Spinal cord (tissue), 10 donors: ENCODE results near the gene RSPH10B. TPM values are rescaled to one million over a fixed set of nuclear protein-coding genes. Genes with fewer than 3 reads are reported as not detected.
"Not testable (repeated sequence)": the region's sequence is repeated elsewhere in the genome, so short reads cannot be mapped to it uniquely, and the experiment has no call there.

ENCODE experiments used
- DNase-seq, 6 donors: peaks; one replicate each; pipeline versions ENCODE4 v3.0.0 to v3.0.0-alpha.2; 2013 to 2015; ENCODE audit warnings: low spot score in 6 of 6, low read depth in 4 of 6
- H3K27ac ChIP-seq: one replicate; pipeline ENCODE4 v1.5.1; 2013; ENCODE audit warnings: low read depth, low read length, control low read depth
- H3K27me3 ChIP-seq: one replicate; pipeline ENCODE4 v1.6.1; 2013; ENCODE audit warnings: low read length; ENCODE audit not compliant: control insufficient read depth, insufficient read depth
- H3K36me3 ChIP-seq: one replicate; pipeline ENCODE4 v1.6.1; 2013; ENCODE audit warnings: low read length; ENCODE audit not compliant: control insufficient read depth, insufficient read depth
- H3K4me1 ChIP-seq: one replicate; pipeline ENCODE4 v1.6.1; 2013; ENCODE audit warnings: low read length; ENCODE audit not compliant: control insufficient read depth, insufficient read depth
- H3K4me3 ChIP-seq: one replicate; pipeline ENCODE4 v1.5.1; 2013; ENCODE audit warnings: low read depth, low read length, control low read depth
- H3K9me3 ChIP-seq: one replicate; pipeline ENCODE4 v1.6.1; 2013; ENCODE audit warnings: low read length; ENCODE audit not compliant: control insufficient read depth, insufficient read depth
- WGBS: methylation state at CpG from one replicate; pipeline ENCODE4 v1.1.5; 2013; ENCODE audit warnings: missing lambda C conversion rate; ENCODE audit not compliant: insufficient coverage; 5-methylcytosine and 5-hydroxymethylcytosine counted together
- polyA plus RNA-seq, 2 donors: library from polyadenylated mRNA; unstranded; fragments of 120-200 nt; gene quantifications; one replicate each; pipeline ENCODE4 v1.2.1, GENCODE V29; 2013; ENCODE audit not compliant: insufficient read length in 2 of 2
- total RNA-seq, 2 donors: library from RNA; depleted of rRNA in 1 of 2; stranded (reverse); fragments of 120-200 nt in 1 of 2; fragments of >200 nt in 1 of 2; gene quantifications; one replicate each; pipeline versions ENCODE4 v1.2.3 to v1.2.4, GENCODE V29; 2013 to 2014
- donor health status: healthy.

Gene RSPH10B
- total and polyA plus RNA-seq, 4 donors, result 2.2 to 4.7 (median 3.3) TPM

GRCh38 chr7:6007386-6007785 is 36.9 kb upstream of the RSPH10B start:
- Histone ChIP-seq H3K27me3 (no peaks in the 10 kb centered on the region), H3K36me3 (peaks cover 7% of the 10 kb centered on the region), H3K9me3 (no peaks in the 10 kb centered on the region), H3K4me1 (peaks cover 8% of the 10 kb centered on the region), H3K27ac (no peak overlapping the region), H3K4me3 (no peak overlapping the region)
- no peak for DNase-seq
- 88% methylated on average over 1 of the region's 4 CpGs for WGBS

- Histone ChIP-seq H3K36me3 (peaks cover 55% of the 10 kb centered on the region), H3K9me3 (no peaks in the 10 kb centered on the region), H3K4me3 (no peak overlapping the region), H3K27me3 (no peaks in the 10 kb centered on the region), H3K27ac (no peak overlapping the region), H3K4me1 (no peaks in the 10 kb centered on the region)
- peak in 2 of 6 donors; percentile 81 to 89 for DNase-seq
- no CpG with 5 or more reads among the region's 10 CpGs for WGBS
These were observed 26.8 kb upstream of the RSPH10B start for GRCh38 chr7:5997210-5997808.

GRCh38 chr7:5987061-5987460 is 16.6 kb upstream of the RSPH10B start:
- H3K27ac ChIP-seq, H3K4me3 ChIP-seq, H3K4me1 ChIP-seq, DNase-seq, H3K9me3 ChIP-seq, H3K27me3 ChIP-seq: not testable (repeated sequence)
- peaks cover 30% of the 10 kb centered on the region for H3K36me3 ChIP-seq
- 92% methylated on average over 15 of the region's 15 CpGs for WGBS

- not testable (repeated sequence) for H3K27me3 ChIP-seq, H3K36me3 ChIP-seq, DNase-seq, H3K4me1 ChIP-seq, H3K9me3 ChIP-seq, H3K27ac ChIP-seq, H3K4me3 ChIP-seq
- no CpG with 5 or more reads among the region's 12 CpGs for WGBS
These were observed 9.3 kb upstream of the RSPH10B start for GRCh38 chr7:5979680-5980314.

GRCh38 chr7:5973580-5973979 is 3.1 kb upstream of the RSPH10B start:
- not testable (repeated sequence) for H3K27me3 ChIP-seq, H3K4me3 ChIP-seq, DNase-seq, H3K36me3 ChIP-seq, H3K4me1 ChIP-seq, H3K27ac ChIP-seq, H3K9me3 ChIP-seq
- WGBS, result no CpG with 5 or more reads among the region's 8 CpGs

- not testable (repeated sequence) for H3K27me3 ChIP-seq, DNase-seq, H3K4me1 ChIP-seq, H3K9me3 ChIP-seq, H3K27ac ChIP-seq, H3K4me3 ChIP-seq, H3K36me3 ChIP-seq
- no CpG with 5 or more reads among the region's 7 CpGs for WGBS
These were observed 6.7 kb downstream of the RSPH10B start for GRCh38 chr7:5963810-5964209.

- no CpG with 5 or more reads among the region's 13 CpGs for WGBS
- H3K4me1 ChIP-seq, H3K27me3 ChIP-seq, H3K9me3 ChIP-seq, H3K27ac ChIP-seq, H3K4me3 ChIP-seq, H3K36me3 ChIP-seq, DNase-seq: not testable (repeated sequence)
These were observed 7.3 kb downstream of the RSPH10B start for GRCh38 chr7:5963205-5963604.

- H3K36me3 ChIP-seq, H3K4me1 ChIP-seq, DNase-seq, H3K27me3 ChIP-seq, H3K9me3 ChIP-seq, H3K4me3 ChIP-seq, H3K27ac ChIP-seq: not testable (repeated sequence)
- no CpG with 5 or more reads among the region's 17 CpGs for WGBS
These were observed 35.5 kb downstream of the RSPH10B start for GRCh38 chr7:5934945-5935450.

GRCh38 chr7:5931905-5932644 is 38.4 kb downstream of the RSPH10B start:
- not testable (repeated sequence) for DNase-seq, H3K9me3 ChIP-seq, H3K4me3 ChIP-seq, H3K27me3 ChIP-seq, H3K4me1 ChIP-seq, H3K27ac ChIP-seq, H3K36me3 ChIP-seq
- WGBS, result 63% methylated on average over 2 of the region's 13 CpGs

GRCh38 chr7:5931250-5931649 is 39.2 kb downstream of the RSPH10B start:
- not testable (repeated sequence) for H3K4me3 ChIP-seq, H3K4me1 ChIP-seq, H3K27me3 ChIP-seq, DNase-seq, H3K27ac ChIP-seq, H3K9me3 ChIP-seq, H3K36me3 ChIP-seq
- WGBS, result 94% methylated on average over 11 of the region's 14 CpGs
